Stimulated activated naive CD8-positive, alpha-beta T cell treated with anti-CD3 and anti-CD28 coated beads, Interleukin-15, Interleukin-2, amounts not matched to agents 100 U/mL and 50 U/mL, for 24 hours (primary cell): Measurements from ENCODE around the gene GGTLC2.

ENCODE experiments used
- ATAC-seq: fragments of 150-1000 bp; cut with Tn5 transposase; one replicate; pipeline ENCODE4 v1.10.0; 2021
- DNase-seq: peaks from one replicate; pipeline ENCODE4 v3.0.0; 2021

The GGTLC2 gene

GRCh38 chr22:22691716-22692701 lies 47.6 kb downstream of the GGTLC2 start:
- no peak for DNase-seq
- ATAC-seq, result no peak

DNA sequence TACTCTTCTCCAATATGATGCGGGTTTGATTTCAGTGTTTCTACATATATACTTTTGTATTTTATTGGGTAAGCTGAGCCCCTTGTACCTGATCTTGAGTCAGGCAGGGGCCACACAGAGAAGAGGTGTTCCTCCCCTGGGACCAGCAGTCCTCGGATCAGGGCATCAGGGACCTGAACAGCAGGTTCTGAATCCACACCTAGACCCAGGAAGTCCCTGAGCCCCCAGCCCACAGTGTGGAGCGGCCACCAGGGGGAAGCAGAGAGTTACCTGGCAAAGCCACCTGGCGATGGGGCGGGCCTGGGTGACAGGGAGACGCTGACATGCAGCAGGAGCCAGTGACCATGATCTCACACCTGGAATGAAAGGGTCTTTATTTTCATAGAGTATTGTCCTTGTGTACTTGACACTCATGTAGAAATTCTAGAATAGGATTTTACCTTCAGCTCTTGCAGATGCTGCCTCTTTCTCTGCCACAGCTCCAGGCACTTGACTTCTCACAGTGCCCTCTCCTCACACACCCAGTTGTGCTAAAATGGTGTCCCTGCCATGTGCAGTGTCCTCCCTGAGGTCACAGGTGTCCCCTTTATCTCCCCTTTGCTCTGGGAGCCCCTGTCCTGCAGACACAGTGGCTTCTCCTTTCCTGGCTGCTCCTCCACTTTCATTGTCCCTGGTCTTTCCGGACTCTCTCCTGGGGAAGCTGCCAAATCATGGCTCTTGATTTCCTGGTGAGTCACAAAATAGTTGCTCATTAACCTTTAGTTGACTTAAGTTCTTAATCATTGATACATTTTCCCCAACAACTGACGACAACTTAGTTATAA lies 48.5 kb downstream of the GGTLC2 start:
- DNase-seq (peak; percentile 71), ATAC-seq (no peak)

DNA sequence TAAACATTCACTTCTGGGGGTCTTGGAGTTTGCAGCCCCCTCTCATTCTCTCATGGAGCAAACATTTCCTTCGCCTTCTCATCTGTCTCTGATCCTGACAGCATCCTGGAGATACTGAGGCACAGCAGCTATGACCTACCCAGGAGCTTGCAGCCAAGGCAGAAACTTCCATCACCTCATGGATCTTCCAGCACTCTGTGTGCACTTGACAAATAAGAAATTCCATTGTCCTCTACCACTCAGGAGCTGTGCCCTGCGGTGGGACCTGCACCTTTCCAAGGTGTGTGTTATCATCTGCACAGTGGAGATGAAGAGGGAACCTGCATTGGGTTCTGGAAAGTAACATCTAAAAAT lies 49.1 kb downstream of the GGTLC2 start:
- no peak for ATAC-seq
- DNase-seq, result no peak

- ATAC-seq (no peak), DNase-seq (no peak)
Measured at GRCh38 chr22:22694106-22694505, 49.7 kb downstream of the GGTLC2 start.

- ATAC-seq (no peak), DNase-seq (no peak)
Measured at GRCh38 chr22:22696104-22696503, 51.7 kb downstream of the GGTLC2 start.
